C4-2B (cell line): Measurements from ENCODE around the gene ZNF354B.

Source experiments
- H3K27ac ChIP-seq: fragments of 450-650 bp; 2 replicates; pipeline ENCODE4 v1.5.1; 2017
- ZFX ChIP-seq: fragments of 450-650 bp; IDR thresholded peaks from 2 replicates; pipeline ENCODE4 v1.6.1; 2017
- TF ChIP-seq, protein P1 (sequence below): fragments of 450-650 bp; conservative IDR thresholded peaks from 2 replicates; pipeline ENCODE4 v1.5.1; 2017; ENCODE audit warnings: mild to moderate bottlenecking

ZNF354B gene

DNA sequence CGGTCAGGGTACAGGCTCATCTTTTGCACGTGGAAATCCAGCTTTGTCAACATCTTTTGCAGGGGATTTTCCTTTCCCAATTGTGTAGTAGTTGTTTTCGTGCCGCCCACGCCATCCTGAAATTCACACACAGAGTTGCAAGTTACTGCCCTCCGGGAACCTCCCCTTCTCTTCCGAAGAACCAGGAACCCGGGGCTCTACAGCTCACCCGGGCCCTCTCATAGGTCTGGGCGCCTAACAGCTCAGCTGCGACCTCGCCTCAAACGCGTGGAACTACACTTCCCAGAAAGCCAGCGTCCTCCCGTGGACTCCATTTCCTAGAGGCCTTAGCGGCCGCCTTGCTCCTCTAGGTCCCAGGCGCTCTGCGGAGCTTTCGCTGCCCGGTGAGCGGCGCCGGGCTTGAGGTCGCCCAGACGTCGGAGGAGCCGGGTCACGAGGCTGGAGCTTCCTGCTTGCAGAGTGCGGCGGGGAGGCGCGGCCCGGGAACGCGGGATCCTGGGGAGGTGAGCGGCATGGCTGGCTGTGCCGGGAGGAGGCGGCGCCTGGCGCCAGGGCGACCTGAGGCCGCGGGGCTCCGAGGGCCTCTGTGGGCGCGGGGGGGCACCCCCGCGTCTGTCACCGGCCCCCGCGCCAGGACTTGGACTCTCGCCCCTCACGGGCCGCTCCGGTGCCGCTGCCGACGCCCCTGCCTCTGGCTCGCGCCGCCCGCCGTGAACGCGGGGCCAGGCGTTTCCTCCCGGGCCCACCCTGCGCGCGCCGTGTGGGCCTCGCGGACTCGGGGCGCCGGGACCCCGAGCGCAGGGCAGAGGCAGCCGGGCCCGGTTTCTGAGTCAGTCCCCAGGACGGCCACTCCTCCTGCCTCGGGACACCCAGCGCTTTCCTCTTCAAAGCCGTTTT lies at the start of gene ZNF354B:
ZNF354B (plus strand) TSS at position 329 of the 897 bp plus-strand sequence. CDS start 1,095 bp downstream, outside the sequence.
- peak within 1 kb of the TSS; percentile 85 for H3K27ac ChIP-seq
- TF ChIP-seq, protein P1, sequence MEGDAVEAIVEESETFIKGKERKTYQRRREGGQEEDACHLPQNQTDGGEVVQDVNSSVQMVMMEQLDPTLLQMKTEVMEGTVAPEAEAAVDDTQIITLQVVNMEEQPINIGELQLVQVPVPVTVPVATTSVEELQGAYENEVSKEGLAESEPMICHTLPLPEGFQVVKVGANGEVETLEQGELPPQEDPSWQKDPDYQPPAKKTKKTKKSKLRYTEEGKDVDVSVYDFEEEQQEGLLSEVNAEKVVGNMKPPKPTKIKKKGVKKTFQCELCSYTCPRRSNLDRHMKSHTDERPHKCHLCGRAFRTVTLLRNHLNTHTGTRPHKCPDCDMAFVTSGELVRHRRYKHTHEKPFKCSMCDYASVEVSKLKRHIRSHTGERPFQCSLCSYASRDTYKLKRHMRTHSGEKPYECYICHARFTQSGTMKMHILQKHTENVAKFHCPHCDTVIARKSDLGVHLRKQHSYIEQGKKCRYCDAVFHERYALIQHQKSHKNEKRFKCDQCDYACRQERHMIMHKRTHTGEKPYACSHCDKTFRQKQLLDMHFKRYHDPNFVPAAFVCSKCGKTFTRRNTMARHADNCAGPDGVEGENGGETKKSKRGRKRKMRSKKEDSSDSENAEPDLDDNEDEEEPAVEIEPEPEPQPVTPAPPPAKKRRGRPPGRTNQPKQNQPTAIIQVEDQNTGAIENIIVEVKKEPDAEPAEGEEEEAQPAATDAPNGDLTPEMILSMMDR: no peak
- peak; percentile 95 for TF ChIP-seq ZFX

DNA sequence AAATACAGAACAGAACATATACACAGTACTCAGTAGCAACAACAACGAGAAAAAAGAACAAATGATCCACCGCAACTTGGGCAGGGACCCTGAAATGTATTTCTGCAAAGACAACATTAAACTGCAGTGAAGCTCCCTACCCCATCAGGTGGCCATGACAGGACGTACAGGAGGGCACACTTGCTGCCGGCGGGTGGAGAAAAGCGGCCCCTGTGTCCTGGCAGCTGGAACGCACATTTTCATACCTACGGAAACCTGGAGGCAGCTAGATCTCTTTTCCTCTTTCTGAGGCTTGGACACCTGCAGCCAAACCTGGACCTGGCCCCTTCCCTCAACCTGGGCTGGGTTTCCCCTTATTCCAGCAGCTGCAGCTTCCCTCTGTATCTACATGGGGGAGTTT lies 42.2 kb upstream of the ZNF354B start:
- no peak for TF ChIP-seq ZFX
- peak overlapping the region; percentile 48 for H3K27ac ChIP-seq

DNA sequence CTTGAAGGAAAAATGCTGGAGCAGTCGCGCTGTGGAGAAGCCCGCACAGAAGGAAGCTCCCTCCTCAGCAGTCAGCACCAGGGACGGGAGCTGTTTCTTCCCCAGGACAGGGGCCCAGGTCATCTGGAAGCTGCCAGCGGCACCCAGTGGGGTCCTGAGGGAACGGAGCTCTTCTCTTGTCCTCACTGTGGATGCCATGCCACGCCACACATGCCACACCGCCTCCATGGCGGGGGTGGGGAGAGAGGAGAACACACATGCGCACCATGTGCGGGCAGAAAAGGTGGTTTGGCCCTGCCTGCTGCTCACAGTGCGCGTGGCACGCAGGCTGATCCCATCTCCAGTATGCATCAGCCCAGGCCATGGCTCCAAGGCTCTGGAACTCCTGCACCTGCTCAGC lies 41.7 kb upstream of the ZNF354B start:
- no peak for TF ChIP-seq ZFX
- TF ChIP-seq, protein P1: peak; percentile 10; the same call in 1 of the 2 replicates
- H3K27ac ChIP-seq: peak overlapping the region; percentile 48

DNA sequence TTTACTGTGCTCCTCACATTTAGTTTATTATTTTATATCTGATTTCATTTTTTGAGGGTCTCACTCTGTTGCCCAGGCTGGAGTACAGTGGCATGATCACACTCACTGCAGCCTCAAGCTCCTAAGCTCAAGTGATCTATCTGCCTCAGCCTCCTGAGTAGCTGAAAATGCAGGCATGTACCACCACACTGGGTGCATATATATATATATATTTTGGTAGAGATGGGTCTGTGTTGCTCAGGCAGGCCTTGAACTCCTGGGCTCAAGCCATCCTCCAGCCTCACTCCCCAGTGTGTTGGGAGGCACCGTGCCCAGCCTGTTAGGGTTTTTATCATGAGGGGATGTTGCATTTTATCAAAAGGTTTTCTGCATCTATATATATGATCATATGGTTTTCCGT lies 39.8 kb upstream of the ZNF354B start:
- no peak overlapping the region for H3K27ac ChIP-seq
- no peak for TF ChIP-seq ZFX
- TF ChIP-seq, protein P1: no peak

DNA sequence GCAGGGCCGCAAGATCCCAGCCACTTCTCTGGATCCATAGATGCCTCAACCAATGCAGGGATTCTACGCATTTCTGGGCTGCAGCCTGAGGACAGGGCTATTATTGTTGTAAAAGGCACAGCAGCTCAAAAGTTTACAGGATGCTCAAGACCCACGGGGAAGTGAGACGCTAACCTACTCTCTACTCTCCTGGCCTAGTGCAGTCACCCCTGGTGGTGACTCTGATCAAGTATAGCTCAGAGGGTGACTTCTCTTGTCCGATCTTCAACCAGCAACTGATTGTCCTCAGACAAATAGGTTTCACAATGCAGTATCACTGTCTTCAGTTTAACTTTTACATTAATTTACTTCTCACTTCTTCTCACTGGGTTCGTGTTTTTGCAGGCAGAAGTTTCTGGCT lies 34.3 kb upstream of the ZNF354B start:
- TF ChIP-seq ZFX: no peak
- TF ChIP-seq, protein P1: no peak; the same call in 1 of the 2 replicates
- H3K27ac ChIP-seq: no peak overlapping the region

DNA sequence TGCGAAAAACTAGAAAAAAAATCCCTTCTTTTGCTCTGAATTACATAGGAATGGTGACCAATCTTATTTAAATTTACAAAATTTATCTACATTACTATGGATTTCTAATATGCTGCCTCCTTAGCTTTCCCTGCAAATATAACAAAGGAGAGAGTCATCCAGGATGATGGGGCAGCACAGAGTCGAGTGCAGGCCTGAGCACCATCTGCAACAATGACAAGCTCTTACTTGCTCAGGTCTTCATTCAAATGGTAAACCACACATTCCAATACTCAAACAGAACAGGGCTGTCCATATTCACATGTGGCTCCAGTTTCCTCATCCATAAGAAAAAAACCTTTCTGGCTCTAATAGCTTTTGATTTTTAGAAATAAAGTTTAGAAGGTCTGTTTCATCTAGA lies 33.5 kb upstream of the ZNF354B start:
- no peak overlapping the region for H3K27ac ChIP-seq
- TF ChIP-seq, protein P1: no peak
- no peak for TF ChIP-seq ZFX

DNA sequence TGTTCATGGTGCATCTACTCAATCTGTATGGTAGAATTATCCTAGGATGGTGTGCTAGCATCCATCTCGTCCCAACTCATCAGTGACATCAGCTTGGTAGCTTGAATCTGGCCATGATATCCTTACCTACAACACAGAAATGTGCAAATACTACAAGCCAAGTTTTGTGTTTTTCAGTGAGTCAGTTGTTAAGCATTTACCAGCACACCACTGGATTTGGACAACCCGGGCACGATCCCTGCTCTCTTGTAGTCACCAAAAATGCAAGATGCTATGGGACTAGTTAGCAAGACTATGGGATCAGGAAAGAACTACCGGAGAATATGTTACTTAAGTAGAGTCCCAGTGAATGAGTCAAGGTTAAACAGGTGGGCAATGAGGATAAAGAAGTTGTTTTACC lies 32.1 kb upstream of the ZNF354B start:
- no peak overlapping the region for H3K27ac ChIP-seq
- TF ChIP-seq, protein P1: no peak
- TF ChIP-seq ZFX: no peak
